SKM-1 (cell line): Measurements from ENCODE around the gene IFRD2.
"Not testable (repeated sequence)": the region's sequence is repeated elsewhere in the genome, so short reads cannot be mapped to it uniquely, and the experiment has no call there.

Experiments used
- DNase-seq: peaks from one replicate; lab custom pipeline; 2025; ENCODE audit not compliant: unreplicated experiment; lab: John Stamatoyannopoulos, UW

Gene IFRD2

DNA sequence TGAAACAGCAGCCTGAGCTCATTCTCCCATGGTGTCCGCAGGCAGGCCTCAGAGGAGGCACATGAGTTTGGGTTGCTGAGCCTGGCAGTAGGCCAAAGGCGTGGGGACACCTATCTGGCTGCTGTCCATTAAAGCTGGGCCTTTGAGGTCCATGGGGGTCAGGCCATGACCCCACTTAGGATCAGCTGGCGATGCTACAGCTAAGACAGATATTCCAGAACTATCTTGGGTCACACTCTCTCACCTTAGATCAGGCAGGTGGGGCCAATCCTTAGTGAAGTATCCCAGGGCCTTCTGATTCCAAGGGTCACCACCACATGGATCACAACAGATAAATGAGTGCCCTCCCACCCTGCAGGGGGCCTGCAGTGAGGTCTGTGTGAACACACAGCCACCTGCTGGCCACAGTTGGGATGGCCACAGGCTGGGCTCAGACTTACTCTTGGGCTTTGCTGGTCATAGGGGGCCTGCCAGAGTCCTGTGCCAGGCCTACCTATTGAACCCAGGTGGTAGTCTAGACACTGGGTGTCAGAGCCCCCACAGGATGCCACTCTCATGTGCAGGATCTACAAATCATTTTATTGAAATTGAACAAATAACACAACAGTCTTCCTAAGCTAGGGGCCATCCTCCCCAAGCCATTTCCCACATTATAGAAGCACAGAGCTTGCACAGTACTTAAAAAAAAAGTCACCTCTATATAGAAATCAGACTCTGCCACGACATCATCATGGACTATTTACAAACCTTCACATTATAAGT lies 32.3 kb upstream of the IFRD2 start:
- no peak for DNase-seq

DNA sequence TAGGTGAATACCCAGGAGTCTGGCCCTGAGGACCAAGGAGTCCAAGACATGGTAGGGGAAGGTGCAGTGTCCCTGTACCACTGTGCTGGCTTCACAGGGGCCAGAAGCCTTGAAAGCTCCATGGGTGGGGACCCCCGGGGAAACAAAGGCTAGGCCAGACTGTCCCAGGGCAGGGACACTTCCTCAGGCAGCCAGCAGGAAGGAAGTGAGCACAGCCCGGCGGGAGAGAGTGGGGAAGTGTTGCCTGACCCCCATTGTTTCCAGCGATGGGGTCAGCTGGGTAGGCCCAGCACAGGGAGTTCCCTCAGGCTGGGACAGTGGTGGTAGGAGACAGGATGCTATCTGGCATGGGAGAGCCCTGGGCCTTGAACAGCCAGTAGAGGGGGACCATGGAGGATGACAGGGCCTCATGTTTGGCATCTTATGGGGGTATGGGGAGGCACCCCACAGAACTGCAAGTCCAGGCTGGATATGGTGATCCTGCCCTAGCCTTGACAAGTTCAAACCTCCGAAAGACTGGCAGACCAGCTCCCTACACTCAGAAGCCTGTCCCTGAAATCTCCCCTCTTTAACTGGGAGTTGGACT lies 31.5 kb upstream of the IFRD2 start:
- no peak for DNase-seq

GRCh38 chr3:50323092-50323600 lies 30.9 kb upstream of the IFRD2 start:
- no peak for DNase-seq

DNA sequence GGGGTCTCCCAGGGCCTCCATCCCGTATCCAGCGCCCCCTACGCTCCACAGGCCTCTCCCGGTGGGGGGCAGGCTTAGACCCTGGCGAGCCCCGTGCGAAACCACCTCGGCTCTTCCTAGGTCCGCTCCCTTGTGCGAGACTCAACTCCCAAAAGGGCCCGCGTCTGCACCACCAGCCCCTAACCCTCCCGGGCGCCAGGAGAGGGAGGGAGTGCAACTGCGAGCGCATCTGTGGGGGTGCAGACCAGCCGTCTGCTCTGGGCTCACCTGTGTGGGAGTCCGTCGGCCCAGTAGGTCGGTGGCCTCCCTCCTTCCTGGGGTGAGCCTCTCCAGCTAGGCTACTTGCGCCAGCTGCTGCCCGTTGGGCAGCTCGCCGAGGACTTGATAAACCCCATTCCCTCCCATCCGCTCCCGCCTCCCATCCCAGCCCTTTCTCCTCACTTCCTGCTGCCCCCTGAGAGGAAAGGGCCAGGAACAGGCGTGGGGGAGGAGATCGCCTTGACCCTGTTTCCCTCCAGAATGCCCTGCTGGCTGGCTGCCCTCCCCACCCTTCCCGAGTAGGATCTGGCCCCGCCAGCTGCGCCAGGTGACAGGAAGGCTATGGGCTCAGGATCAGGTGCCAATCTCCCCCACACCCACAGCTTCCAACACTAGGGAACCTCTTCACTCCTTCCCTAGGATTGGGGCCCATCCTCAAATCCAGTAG lies 30.3 kb upstream of the IFRD2 start, which contains the start of gene HYAL2:
HYAL2 (minus strand) TSS at position 360 of the 706 bp plus-strand sequence. CDS start 2,256 bp downstream, outside the sequence.
- no peak for DNase-seq

GRCh38 chr3:50322115-50322385 lies 29.8 kb upstream of the IFRD2 start:
- DNase-seq = no peak

GRCh38 chr3:50321336-50322114 lies 29.3 kb upstream of the IFRD2 start:
- DNase-seq = peak; percentile 73

DNA sequence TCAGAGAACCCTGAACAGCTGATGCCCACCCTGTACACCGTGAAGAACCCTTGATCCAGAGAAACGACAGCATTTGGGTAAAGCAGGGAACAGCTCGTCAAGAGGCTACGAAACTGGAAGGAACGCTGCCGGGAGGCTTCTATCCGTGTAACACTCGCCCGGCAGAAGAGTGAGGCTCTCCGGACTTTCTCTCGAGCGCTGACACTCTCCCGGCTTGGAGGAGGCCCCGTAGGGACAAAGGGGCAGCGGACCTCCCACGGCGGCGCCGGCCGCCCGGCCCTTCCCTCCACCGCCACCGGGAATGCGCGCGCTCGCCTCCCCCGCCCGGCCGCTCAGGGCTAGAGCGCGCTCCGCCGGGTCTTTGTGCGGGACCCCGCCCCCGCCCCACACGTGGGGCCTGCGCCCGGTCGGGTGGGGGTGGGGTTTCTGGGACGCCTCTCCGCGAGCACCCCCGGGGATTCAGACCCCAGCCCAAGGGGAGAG lies 28.7 kb upstream of the IFRD2 start:
- no peak for DNase-seq

GRCh38 chr3:50319894-50320625 lies 27.8 kb upstream of the IFRD2 start:
- DNase-seq = no peak

DNA sequence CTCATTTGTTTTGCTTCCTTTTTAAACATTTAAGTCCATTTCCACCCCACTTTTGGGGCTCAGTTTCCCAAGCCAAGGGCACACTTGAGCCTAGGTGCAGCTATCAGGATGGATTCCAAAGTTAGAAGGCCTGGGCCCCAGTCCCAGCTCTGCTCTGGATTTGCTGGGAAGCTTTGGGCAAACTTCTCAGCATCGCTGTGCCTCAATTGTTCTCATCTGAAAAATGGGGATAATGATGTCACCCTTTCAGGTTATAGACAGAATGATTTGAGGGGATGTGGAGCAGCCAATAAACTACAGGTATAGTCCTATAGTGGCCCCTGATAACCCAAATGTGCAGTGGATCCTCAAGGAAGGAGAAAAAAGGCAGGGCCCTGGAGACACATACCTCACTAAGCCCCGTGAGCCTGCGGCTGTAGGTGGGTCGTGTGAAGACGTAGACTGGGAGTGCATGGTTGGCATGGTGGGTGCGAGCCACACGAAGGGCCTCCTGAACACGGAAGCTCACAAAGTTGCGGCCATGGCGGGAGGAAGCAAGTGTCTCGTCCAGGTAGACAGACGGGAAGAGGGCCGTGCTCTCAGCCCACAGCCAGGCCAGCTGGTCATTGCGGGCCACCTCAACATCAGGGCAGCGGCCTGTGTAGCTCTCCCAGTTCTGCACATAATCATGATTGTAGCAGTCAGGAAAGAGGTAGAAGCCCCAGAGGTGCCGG lies 27.1 kb upstream of the IFRD2 start:
- DNase-seq = no peak

- DNase-seq = no peak
Measured at GRCh38 chr3:50318615-50319014, 26.4 kb upstream of the IFRD2 start.

DNA sequence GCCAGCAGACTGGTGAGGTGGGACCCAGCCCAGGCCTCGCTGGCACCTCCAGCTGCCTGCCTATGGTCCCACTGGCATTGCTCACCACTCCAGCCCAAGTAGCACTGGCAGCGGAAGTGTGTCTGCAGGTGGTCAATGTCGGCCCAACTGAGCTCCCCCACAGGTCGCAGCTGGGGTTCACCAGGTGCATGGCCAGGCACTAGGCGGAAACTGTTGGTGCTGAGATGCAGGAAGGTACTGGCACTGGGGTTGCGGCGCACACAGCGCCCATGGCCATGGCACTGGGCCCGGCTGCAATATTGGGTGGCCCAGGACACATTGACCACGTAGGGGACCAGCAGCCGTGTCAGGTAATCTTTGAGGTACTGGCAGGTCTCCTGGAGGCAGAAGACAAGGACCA lies 25.9 kb upstream of the IFRD2 start:
- no peak for DNase-seq

DNA sequence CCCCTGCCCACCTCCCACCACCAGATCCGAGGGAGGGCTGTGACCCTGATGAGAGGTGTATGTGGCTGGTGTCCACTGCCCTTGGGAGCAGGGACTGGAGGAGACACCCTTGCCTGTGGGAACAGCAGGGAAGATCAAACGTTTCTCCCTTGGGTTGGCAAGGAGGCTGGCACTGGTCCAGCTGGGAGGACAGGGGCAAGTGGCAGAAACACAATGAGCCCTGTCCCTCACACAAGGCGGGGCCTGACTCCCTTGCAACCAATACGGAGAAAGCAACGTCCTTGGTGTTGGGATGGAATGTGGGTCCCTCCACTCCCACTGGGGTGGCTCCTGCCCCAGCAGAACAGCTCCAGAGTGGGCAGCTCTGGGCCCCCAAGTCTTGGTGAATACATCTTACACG lies 25.1 kb upstream of the IFRD2 start:
- no peak for DNase-seq

GRCh38 chr3:50316657-50317242 lies 24.5 kb upstream of the IFRD2 start:
- no peak for DNase-seq

DNA sequence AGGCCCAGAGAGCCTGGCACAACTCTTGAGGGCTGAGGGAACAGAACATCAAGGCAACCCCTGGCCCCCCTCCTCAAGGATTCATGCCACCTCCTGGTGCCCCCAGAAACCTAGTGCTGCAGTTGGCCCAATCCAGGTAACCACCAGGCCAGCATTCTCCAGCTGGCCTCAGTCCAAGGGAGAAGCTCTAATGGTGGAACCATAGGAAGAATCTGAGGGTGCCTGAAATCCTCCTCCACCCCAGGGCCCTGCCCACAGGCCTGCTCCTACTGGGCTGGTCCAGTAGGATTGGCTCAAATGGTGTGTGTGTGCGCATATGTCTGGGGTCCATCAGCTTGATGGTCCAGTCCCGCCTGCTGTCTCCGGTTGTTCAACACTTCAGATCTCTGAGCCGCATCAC lies 22.6 kb upstream of the IFRD2 start:
- DNase-seq = no peak

- no peak for DNase-seq
Measured at GRCh38 chr3:50314342-50314741, 22.1 kb upstream of the IFRD2 start.

- DNase-seq = not testable (repeated sequence)
Measured at GRCh38 chr3:50312041-50312440, 19.8 kb upstream of the IFRD2 start.

DNA sequence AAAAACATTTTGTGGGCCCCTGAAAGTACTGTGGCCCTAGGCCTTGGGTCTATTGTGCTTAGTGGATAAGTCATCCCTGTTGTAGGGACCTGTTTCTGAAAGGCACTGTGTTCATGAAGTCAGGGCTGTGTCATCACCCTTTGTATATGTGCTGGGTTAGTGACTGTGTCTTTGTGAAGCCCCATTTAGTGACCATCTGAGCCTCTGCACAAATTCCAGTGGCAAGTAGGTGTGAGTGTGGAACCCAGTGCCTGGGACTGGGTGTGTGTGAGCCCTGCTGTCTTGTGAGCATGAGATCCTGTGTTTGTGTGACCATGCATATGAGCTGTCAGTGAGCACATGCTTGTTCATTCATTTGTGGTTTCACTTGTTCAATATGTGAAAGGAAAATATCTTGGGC lies 12.4 kb upstream of the IFRD2 start:
- DNase-seq = no peak

GRCh38 chr3:50303013-50303815 lies 11.0 kb upstream of the IFRD2 start, which contains the start of gene HYAL1:
HYAL1 (minus strand) TSS chr3:50303574; CDS start chr3:50302956, 618 bp downstream.
- DNase-seq = no peak
